GM19455 (cell line): Measurements from ENCODE around the gene USP32.

Experiments used
- ATAC-seq: cut with Tn5 transposase; IDR thresholded peaks from one replicate; pipeline ENCODE4 v1.9.1; 2021; ENCODE audit not compliant: unreplicated experiment

Gene USP32

GRCh38 chr17:60158751-60159478, 233.0 kb downstream of the USP32 start:
- no peak for ATAC-seq

DNA sequence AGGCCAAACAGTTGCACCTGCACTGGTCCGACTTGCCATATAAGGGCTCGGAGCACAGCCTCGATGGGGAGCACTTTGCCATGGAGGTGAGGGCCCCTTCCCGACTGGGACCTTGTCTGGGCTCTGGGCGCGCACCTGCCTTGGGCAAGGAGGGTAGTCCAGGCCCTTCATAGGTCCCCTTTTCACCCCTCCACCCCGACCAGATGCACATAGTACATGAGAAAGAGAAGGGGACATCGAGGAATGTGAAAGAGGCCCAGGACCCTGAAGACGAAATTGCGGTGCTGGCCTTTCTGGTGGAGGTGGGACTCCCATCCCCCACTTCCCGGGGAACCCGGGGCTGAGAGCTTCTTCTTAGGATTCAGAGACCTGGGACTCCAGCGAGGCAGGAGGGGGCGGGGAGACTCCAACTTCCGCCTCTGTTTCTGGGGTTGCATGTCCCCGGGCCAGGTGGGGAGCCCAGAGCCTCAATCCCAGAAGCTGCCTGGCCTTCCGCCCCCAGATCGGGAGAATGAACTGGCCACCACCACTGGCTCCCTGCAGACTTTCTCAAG, 234.4 kb downstream of the USP32 start:
- no peak for ATAC-seq

- no peak for ATAC-seq
Observed at GRCh38 chr17:60156746-60157145, 235.2 kb downstream of the USP32 start.

DNA sequence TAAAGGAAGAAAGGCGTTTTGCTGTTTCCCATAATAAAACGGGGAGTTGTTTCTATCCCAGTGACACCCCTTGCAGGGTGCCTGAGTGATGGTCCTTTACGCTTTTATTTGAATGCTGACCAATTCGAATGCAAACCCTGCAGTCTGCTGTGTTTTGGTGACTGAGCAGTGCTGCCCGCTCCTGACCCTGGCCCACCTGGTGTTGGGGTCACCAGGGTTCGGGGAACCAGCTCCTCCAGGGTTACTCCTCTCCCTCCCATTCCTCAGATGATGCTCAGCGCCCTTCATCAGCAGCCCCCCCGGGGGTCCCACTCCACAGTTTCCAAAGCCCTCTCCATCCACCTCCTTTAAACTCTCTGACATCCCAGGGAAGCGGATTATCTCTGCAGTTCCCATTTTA, 236.1 kb downstream of the USP32 start:
- no peak for ATAC-seq

DNA sequence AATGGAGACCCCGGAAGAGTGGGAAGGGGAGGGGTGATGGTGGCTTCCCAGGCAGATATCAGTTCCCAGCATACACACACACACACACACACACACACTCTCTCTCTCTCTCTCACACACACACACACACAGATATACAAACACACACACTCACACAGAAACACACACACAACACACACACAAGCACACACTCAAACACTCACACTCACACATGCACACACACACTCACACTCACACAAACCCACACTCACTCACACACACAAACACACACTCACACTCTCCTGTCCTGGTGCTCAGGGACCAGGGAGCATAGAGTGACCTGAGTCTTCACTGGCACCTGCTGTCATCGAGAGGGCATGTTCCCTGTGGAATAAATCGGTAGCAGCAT, 236.5 kb downstream of the USP32 start:
- no peak for ATAC-seq

DNA sequence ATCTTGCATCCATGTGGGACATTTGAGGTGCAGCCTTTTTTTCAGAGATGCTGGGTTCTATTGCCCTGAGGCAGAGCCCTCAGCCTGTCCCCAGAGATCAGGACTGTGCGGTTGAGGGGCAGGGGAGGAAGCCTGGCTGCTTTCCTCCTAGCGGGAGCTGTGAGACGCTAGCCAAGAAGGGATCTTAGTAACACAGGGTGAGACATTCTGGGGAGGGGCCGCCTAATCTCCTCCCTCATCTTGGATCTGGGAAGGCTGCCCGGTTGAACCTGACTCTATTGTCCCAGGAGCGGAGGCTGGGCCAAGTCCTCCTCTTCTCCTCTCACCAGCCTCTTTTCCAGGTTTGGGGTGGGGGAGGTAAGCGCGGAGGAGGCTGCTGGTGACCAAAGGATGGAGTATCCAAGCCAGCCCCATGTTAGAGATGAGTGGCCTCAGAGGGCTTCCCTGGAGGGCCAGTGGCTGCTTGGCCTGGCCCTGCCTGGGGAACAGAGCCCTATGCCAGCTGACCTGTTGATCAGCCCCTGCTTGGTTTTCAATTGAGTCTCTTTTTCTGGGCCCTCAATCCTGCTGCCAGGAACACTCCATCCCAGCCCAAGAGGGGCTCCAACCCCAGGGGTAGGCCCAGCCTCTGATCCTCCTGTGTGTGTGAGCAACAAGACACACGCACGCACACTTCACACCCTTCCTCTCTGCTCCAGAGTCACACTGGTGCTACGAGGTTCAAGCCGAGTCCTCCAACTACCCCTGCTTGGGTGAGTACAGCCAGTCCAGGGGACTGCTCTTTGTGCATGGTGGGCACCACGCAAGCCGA, 237.1 kb downstream of the USP32 start:
- ATAC-seq = no peak

GRCh38 chr17:60153606-60154390, 238.1 kb downstream of the USP32 start:
- ATAC-seq = no peak

GRCh38 chr17:60151355-60151754, 240.6 kb downstream of the USP32 start:
- ATAC-seq = no peak

DNA sequence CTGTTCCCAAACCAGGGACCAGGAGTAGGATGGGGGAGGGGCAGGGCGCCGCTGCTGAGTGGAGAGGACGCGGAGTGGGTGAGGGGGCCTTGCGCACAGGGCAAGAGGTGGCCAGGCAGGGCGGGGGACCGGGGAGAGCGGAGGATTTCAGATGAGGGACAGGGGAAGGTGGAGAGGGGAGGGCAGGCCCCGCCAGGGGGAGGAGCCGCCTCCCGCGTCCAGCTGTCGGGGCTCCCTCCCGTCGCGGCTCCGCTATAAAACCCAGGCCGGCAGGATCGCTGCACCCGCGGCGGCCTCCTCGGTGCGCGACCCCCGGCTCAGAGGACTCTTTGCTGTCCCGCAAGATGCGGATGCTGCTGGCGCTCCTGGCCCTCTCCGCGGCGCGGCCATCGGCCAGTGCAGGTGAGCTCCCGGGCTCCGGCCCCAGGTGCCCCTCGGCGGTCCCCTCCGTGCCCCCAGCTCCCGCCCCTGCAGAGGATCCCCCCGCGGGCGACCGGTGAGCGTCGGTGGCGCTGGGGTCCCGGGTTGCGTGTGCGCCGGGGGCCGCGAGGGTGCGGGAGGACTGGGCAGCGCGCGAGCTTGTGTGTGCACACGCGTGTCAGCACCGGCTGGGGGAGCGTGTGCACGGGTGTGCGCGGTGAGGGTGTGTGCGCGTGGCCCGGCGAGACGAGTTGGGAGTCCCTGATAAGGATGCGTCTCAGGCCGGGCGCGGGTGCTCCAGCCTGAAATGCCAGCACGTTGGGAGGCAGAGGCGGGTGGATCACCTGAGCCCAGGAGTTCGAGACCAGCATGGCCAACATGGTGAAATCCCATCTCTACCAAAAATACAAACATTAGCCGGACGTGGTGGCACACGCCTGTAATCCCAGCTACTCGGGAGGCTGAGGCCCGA, 242.0 kb downstream of the USP32 start, which contains the start of gene CA4:
Gene CA4, plus strand, starts transcription at position 283 of the 892 bp plus-strand sequence. Its CDS starts 62 bp downstream, at position 345.
- no peak for ATAC-seq

DNA sequence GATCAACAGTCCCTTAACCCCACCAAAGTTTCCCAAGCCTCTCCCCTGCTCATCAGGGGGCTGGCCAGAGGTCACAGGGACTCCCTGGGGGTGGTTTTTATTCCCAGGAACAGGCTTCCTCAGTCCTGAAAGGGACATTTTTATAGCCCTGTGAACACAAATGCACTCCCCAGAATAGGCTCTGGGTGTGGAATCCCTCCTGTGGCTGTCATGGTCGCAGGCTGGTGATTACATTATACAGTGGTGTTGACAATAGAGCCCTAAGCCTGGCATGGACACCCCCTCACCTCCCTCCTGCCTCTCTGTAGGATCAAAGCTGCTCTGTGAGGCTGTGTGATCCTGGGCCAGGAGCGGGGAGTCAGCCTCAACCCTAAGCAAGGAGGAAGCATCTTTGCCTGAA, 243.6 kb downstream of the USP32 start:
- ATAC-seq = no peak

DNA sequence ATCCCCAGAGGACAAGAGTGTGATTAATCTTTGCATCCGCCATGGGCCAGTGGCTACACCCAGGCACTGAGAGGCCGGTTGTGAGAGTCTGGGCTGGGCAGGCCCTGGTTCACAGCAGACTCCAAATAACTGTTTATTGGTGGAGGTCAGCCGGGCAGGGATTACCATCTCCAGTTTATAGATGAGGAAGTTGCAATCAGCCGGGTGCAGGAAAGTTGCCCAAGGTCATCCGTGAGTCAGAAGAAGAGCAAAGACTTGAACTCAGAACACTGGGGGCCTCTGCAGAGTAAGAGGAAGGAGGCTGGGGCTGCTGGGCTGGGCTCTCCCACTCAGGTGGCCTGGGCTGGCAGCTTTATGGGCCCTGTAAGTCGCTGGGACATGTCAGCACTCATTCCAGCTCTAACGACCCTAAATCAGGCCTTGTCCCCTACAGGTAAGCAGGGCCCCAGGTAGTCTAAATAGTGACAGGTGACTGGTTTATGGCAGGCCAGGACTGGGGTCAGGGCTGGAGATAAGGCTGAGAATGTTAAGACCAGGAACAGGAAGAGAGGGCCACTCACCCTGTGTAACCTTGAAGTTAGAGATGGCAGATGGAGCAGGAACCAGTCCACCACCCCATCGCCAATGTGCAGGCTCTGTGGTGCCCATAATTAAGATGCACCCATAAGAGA, 244.2 kb downstream of the USP32 start:
- no peak for ATAC-seq

- ATAC-seq = no peak
Observed at GRCh38 chr17:60146206-60146605, 245.7 kb downstream of the USP32 start.

GRCh38 chr17:60145006-60145935, 246.7 kb downstream of the USP32 start:
- no peak for ATAC-seq

- ATAC-seq = no peak
Observed at GRCh38 chr17:60142872-60143499, 248.9 kb downstream of the USP32 start.

DNA sequence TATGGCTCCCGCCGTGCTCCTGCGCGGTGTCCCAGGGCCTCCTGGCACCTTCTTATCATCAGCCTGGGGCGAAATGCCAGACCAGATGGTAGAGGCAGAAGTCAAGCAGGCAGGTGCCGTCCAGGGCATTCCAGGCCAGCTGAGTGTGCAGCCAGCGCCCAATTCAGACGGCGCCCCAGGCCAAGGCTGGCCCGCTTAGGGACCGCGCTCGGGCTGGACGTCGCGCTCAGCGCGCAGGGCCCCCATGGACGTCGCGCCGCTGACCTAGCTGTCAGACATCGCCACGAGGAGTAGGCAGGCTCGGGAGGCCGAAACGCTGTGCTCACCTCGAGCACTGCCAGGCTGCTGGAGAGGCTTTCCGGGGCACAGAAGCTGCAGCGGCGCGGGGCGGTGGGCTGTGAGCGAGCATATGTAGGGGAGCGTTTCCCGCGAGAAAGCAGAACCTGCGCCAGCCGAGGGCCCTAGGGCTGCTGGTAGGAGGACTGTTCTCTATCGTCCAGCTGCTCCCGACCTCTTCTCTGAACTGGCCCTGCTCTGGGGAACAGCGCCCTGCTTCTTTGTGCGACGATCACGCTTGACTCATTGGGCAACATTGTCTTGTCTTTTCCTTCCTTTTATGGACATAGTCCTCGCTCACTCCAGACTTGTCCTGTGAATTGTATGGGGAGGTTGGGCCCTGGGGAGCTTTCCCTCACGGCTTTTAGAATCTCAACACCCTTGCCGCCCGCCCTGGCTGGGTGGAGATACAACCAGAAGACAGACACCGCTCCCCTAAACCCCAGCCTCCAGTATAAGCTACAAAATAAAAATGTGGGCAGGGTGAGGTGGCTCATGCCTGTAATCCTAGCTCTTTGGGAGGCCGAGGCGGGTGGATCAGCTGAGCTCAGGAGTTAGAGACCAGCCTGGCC, 250.6 kb downstream of the USP32 start:
- ATAC-seq = no peak

GRCh38 chr17:60139438-60140285, 252.3 kb downstream of the USP32 start:
- no peak for ATAC-seq
